ENCODE measurements around the gene FN3K.
A peak's percentile ranks its signal among the peaks of the same experiment; 100 is the strongest.
"Not testable (repeated sequence)": the region's sequence is repeated elsewhere in the genome, so short reads cannot be mapped to it uniquely, and the experiment has no call there.

FN3K gene

GRCh38 chr17:82775001-82775823, 39.8 kb downstream of the FN3K start:
- DNase-seq (ENCODE audit: low read depth), result no peak

GRCh38 chr17:82776454-82776853, 41.0 kb downstream of the FN3K start:
- DNase-seq (ENCODE audit: low read depth), result no peak

GRCh38 chr17:82777778-82778375, 42.5 kb downstream of the FN3K start:
- not testable (repeated sequence) for DNase-seq (ENCODE audit: low read depth)

GRCh38 chr17:82779541-82779940, 44.1 kb downstream of the FN3K start:
- no peak for DNase-seq (ENCODE audit: low read depth)

- no peak for DNase-seq (ENCODE audit: low read depth)
Measured at GRCh38 chr17:82780195-82780594, 44.8 kb downstream of the FN3K start.

GRCh38 chr17:82780971-82781893, 45.8 kb downstream of the FN3K start:
- no peak for DNase-seq (ENCODE audit: low read depth)

GRCh38 chr17:82781894-82782274, 46.5 kb downstream of the FN3K start:
- peak; percentile 46 for DNase-seq (ENCODE audit: low read depth)

GRCh38 chr17:82782657-82783207, 47.3 kb downstream of the FN3K start:
- DNase-seq (ENCODE audit: low read depth), result no peak

- no peak for DNase-seq (ENCODE audit: low read depth)
Measured at GRCh38 chr17:82783498-82783897, 48.1 kb downstream of the FN3K start.

- not testable (repeated sequence) for DNase-seq (ENCODE audit: low read depth)
Measured at GRCh38 chr17:82785581-82785980, 50.2 kb downstream of the FN3K start.

GRCh38 chr17:82786427-82786826, 51.0 kb downstream of the FN3K start:
- DNase-seq (ENCODE audit: low read depth), result no peak

GRCh38 chr17:82787081-82787848, 51.9 kb downstream of the FN3K start:
- peak; percentile 80 for DNase-seq (ENCODE audit: low read depth)

GRCh38 chr17:82788206-82789001, 53.0 kb downstream of the FN3K start:
- no peak for DNase-seq (ENCODE audit: low read depth)

GRCh38 chr17:82789051-82789592, 53.7 kb downstream of the FN3K start:
- DNase-seq (ENCODE audit: low read depth), result no peak

- no peak for DNase-seq (ENCODE audit: low read depth)
Measured at GRCh38 chr17:82789806-82790205, 54.4 kb downstream of the FN3K start.

GRCh38 chr17:82790391-82790790, 55.0 kb downstream of the FN3K start:
- DNase-seq (ENCODE audit: low read depth), result no peak

- no peak for DNase-seq (ENCODE audit: low read depth)
Measured at GRCh38 chr17:82791532-82791931, 56.1 kb downstream of the FN3K start.

- DNase-seq (ENCODE audit: low read depth), result no peak
Measured at GRCh38 chr17:82793974-82794630, 58.7 kb downstream of the FN3K start.

GRCh38 chr17:82794781-82795482, 59.5 kb downstream of the FN3K start:
- DNase-seq (ENCODE audit: low read depth), result no peak
